H9 (cell line): ENCODE data around the gene TMEM119. TPM values are rescaled to one million over a fixed set of nuclear protein-coding genes. Genes with fewer than 3 reads are reported as not detected.

ENCODE experiments used
- DNase-seq: peaks from one replicate; pipeline ENCODE4 v3.0.0-alpha.2; 2017
- H2AFZ ChIP-seq: one replicate; pipeline ENCODE4 v1.6.1; 2013; ENCODE audit warnings: mild to moderate bottlenecking, low read length, control low read depth, moderate library complexity
- H2AK5ac ChIP-seq: 2 replicates; pipeline ENCODE4 v1.6.1; 2013; ENCODE audit warnings: low read length, control low read depth, mixed read lengths; ENCODE audit not compliant: insufficient read length
- H2BK120ac ChIP-seq: one replicate; pipeline ENCODE4 v1.6.1; 2013; ENCODE audit warnings: low read depth, mild to moderate bottlenecking, low read length, control low read depth, inconsistent platforms; ENCODE audit not compliant: poor library complexity, severe bottlenecking
- H2BK12ac ChIP-seq: 2 replicates; pipeline ENCODE4 v1.6.1; 2013; ENCODE audit warnings: low read length, control low read depth, mixed read lengths, low read depth; ENCODE audit not compliant: insufficient read length
- H2BK15ac ChIP-seq: 2 replicates; pipeline ENCODE4 v1.6.1; 2013; ENCODE audit warnings: low read depth, low read length, control low read depth
- H2BK20ac ChIP-seq: one replicate; pipeline ENCODE4 v1.6.1; 2013; ENCODE audit warnings: low read depth, mild to moderate bottlenecking, low read length, control low read depth, inconsistent platforms; ENCODE audit not compliant: poor library complexity, severe bottlenecking
- H2BK5ac ChIP-seq: 2 replicates; pipeline ENCODE4 v1.6.1; 2013; ENCODE audit warnings: low read length, control low read depth, mixed read lengths; ENCODE audit not compliant: insufficient read length
- H3K14ac ChIP-seq: 2 replicates; pipeline ENCODE4 v1.6.1; 2013; ENCODE audit warnings: low read length, control low read depth; ENCODE audit not compliant: insufficient read depth
- H3K18ac ChIP-seq: 2 replicates; pipeline ENCODE4 v1.6.1; 2013; ENCODE audit warnings: low read depth, mild to moderate bottlenecking, mixed read lengths, low read length, control low read depth; ENCODE audit not compliant: insufficient read length
- H3K23ac ChIP-seq: 2 replicates; pipeline ENCODE4 v1.6.1; 2013; ENCODE audit warnings: low read length, control low read depth, mixed read lengths, low read depth; ENCODE audit not compliant: insufficient read length
- H3K23me2 ChIP-seq: 2 replicates; pipeline ENCODE4 v1.6.1; 2013; ENCODE audit warnings: low read depth, mild to moderate bottlenecking, mixed read lengths, low read length, control low read depth; ENCODE audit not compliant: insufficient read length, poor library complexity, severe bottlenecking
- H3K27ac ChIP-seq: 2 replicates; pipeline ENCODE4 v1.5.1; 2013; ENCODE audit warnings: low read length, control low read depth, mixed read lengths, low read depth; ENCODE audit not compliant: insufficient read length
- H3K27me3 ChIP-seq: 2 replicates; pipeline ENCODE4 v1.6.1; 2013; ENCODE audit warnings: low read length, control low read depth, inconsistent platforms; ENCODE audit not compliant: insufficient read depth
- H3K4ac ChIP-seq: 2 replicates; pipeline ENCODE4 v1.6.1; 2013; ENCODE audit warnings: low read depth, mild to moderate bottlenecking, control low read depth, inconsistent platforms, low read length, moderate library complexity
- H3K4me1 ChIP-seq: 2 replicates; pipeline ENCODE4 v1.6.1; 2013; ENCODE audit warnings: low read length, control low read depth, inconsistent platforms; ENCODE audit not compliant: insufficient read depth
- H3K4me2 ChIP-seq: 2 replicates; pipeline ENCODE4 v1.6.1; 2013; ENCODE audit warnings: low read length, control low read depth, mixed read lengths; ENCODE audit not compliant: insufficient read length, insufficient read depth
- H3K56ac ChIP-seq: 2 replicates; pipeline ENCODE4 v1.6.1; 2013; ENCODE audit warnings: low read depth, mild to moderate bottlenecking, mixed read lengths, low read length, control low read depth; ENCODE audit not compliant: insufficient read length
- H3K79me1 ChIP-seq: 2 replicates; pipeline ENCODE4 v1.6.1; 2013; ENCODE audit warnings: low read depth, mild to moderate bottlenecking, moderate library complexity, low read length, control low read depth, inconsistent platforms; ENCODE audit not compliant: insufficient read depth, poor library complexity, severe bottlenecking
- H3K79me2 ChIP-seq: 2 replicates; pipeline ENCODE4 v1.6.1; 2013; ENCODE audit warnings: low read length, control low read depth, inconsistent platforms; ENCODE audit not compliant: insufficient read depth
- H3K9ac ChIP-seq: 2 replicates; pipeline ENCODE4 v1.6.1; 2013; ENCODE audit warnings: low read length, control low read depth, mixed read lengths; ENCODE audit not compliant: insufficient read length; ENCODE audit errors: extremely low read depth
- H3K9me3 ChIP-seq: one replicate; pipeline ENCODE4 v1.6.1; 2013; ENCODE audit warnings: low read depth, low read length, inconsistent platforms; ENCODE audit not compliant: control insufficient read depth
- H3T11ph ChIP-seq: one replicate; pipeline ENCODE4 v1.6.1; 2013; ENCODE audit warnings: mild to moderate bottlenecking, low read length, control low read depth, inconsistent platforms
- H4K20me1 ChIP-seq: one replicate; pipeline ENCODE4 v1.6.1; 2013; ENCODE audit not compliant: control insufficient read depth, insufficient read length, insufficient read depth
- H4K5ac ChIP-seq: 2 replicates; pipeline ENCODE4 v1.6.1; 2013; ENCODE audit warnings: low read depth, mild to moderate bottlenecking, mixed read lengths, low read length, control low read depth; ENCODE audit not compliant: insufficient read length
- H4K8ac ChIP-seq: replicated peaks from 2 replicates; pipeline ENCODE4 v1.6.1; 2013; ENCODE audit warnings: low read length, control low read depth, mixed read lengths, low read depth; ENCODE audit not compliant: insufficient read length
- H4K91ac ChIP-seq: 2 replicates; pipeline ENCODE4 v1.6.1; 2013; ENCODE audit warnings: low read depth, mild to moderate bottlenecking, moderate library complexity, mixed read lengths, low read length, control low read depth; ENCODE audit not compliant: insufficient read length
- H3K27ac Mint-ChIP-seq, 3 experiments: 2 replicates in 2 of 3; 3 replicates in 1 of 3; pipeline ENCODE4 v1.8.0; 2020 to 2021; ENCODE audit warnings: mixed read lengths in 3 of 3, mild to moderate bottlenecking in 1 of 3, moderate library complexity in 1 of 3
- H3K27me3 Mint-ChIP-seq: 2 replicates; pipeline ENCODE4 v1.8.0; 2021; ENCODE audit warnings: low read depth, mild to moderate bottlenecking, moderate library complexity, mixed read lengths
- H3K36me3 Mint-ChIP-seq, 3 experiments: 2 replicates in 2 of 3; 3 replicates in 1 of 3; pipeline ENCODE4 v1.8.0; 2020 to 2021; ENCODE audit warnings: low read depth in 3 of 3, mixed read lengths in 3 of 3; ENCODE audit not compliant: insufficient read depth in 1 of 3
- H3K4me1 Mint-ChIP-seq, 2 experiments: 2 replicates each; pipeline ENCODE4 v1.8.0; 2020; ENCODE audit warnings: mixed read lengths in 2 of 2
- H3K4me3 Mint-ChIP-seq, 2 experiments: 2 replicates in 1 of 2; 3 replicates in 1 of 2; pipeline ENCODE4 v1.8.0; 2020 to 2021; ENCODE audit warnings: mild to moderate bottlenecking in 2 of 2, mixed read lengths in 2 of 2, moderate library complexity in 1 of 2
- H3K9me3 Mint-ChIP-seq, 2 experiments: 2 replicates in 1 of 2; 3 replicates in 1 of 2; pipeline ENCODE4 v1.8.0; 2020; ENCODE audit warnings: mild to moderate bottlenecking in 2 of 2, mixed read lengths in 2 of 2, moderate library complexity in 1 of 2
- CTCF ChIP-seq: fragments of 200-600 bp; sonication (generic); conservative IDR thresholded peaks from 3 replicates; pipeline ENCODE4 v1.8.0; 2021; ENCODE audit warnings: antibody characterized with exemption, mild to moderate bottlenecking
- WGBS: extraction: QIAGEN DNeasy Blood & Tissue Kit; methylation state at CpG from one replicate; pipeline ENCODE4 v1.1.7; 2013; ENCODE audit warnings: missing lambda C conversion rate, low lambda C conversion rate, mixed read lengths; ENCODE audit not compliant: insufficient read length; ENCODE audit errors: extremely low coverage; 5-methylcytosine and 5-hydroxymethylcytosine counted together
- microRNA-seq: library from miRNA; unstranded; fragments of <30 nt; microRNA quantifications from one replicate; pipeline ENCODE4, GENCODE V29; 2020; ENCODE audit warnings: borderline microRNAs expressed
- total RNA-seq: library from RNA; stranded (reverse); gene quantifications from 2 replicates; pipeline ENCODE4 v1.2.1, GENCODE V29; 2021

The TMEM119 gene
- total RNA-seq, 1 experiment from 2014 or later = not detected

- Histone ChIP-seq H3K4ac (no peak overlapping the region), H3K79me1 (peaks cover 16% of the 10 kb centered on the region), H3K9me3 (no peaks in the 10 kb centered on the region), H3K4me1 (no peaks in the 10 kb centered on the region), H4K91ac (no peak overlapping the region), H3K27me3 (no peaks in the 10 kb centered on the region), H2BK20ac (no peak overlapping the region), H3K23ac (no peak overlapping the region), H2BK120ac (no peak overlapping the region), H3K23me2 (no peaks in the 10 kb centered on the region), H3K27ac (no peak overlapping the region), H2BK12ac (no peak overlapping the region), H3T11ph (no peak overlapping the region), H3K18ac (no peak overlapping the region), H2AK5ac (no peak overlapping the region), H4K8ac (no peak overlapping the region), H3K79me2 (peaks cover 11% of the 10 kb centered on the region; the same call in 1 of the 2 replicates), H4K20me1 (no peaks in the 10 kb centered on the region), H2BK5ac (no peak overlapping the region), H3K56ac (no peak overlapping the region), H3K9ac (no peak overlapping the region), H4K5ac (no peak overlapping the region), H2AFZ (no peak overlapping the region), H2BK15ac (no peak overlapping the region), H3K14ac (no peak overlapping the region), H3K4me2 (no peak overlapping the region)
- no CpG with 5 or more reads among the region's 4 CpGs for WGBS
- peaks cover 27 to 69% (median 64%) of the 10 kb centered on the region in 3 experiments; a peak in 6 of 7 replicates for H3K36me3 Mint-ChIP-seq
- H3K4me3 Mint-ChIP-seq = no peak overlapping the region
- H3K9me3 Mint-ChIP-seq = no peaks in the 10 kb centered on the region
- no peaks in the 10 kb centered on the region for H3K27me3 Mint-ChIP-seq
- TF ChIP-seq CTCF = no peak
- no peak for DNase-seq
- no peak overlapping the region for H3K27ac Mint-ChIP-seq
- H3K4me1 Mint-ChIP-seq = no peaks in the 10 kb centered on the region
Observed at GRCh38 chr12:108542320-108542719, 55.6 kb downstream of the TMEM119 start.

Small RNAs within 50 kb of the gene (microRNA-seq; reads per million reads assigned to microRNA genes)
- not detected for gene MIR4496

Other genes with a start within 250 kb of the TMEM119 start
- 4.6 and 5.1 TPM in 2 replicates for gene FICD, start 82.8 kb downstream of the TMEM119 start, total RNA-seq
- 80.7 and 89.4 TPM in 2 replicates for gene SART3, start 36.9 kb downstream of the TMEM119 start, total RNA-seq
- gene ISCU, start 35.5 kb downstream of the TMEM119 start, total RNA-seq = 63.9 and 64.9 TPM in 2 replicates
- gene SELPLG, start 35.8 kb upstream of the TMEM119 start, total RNA-seq = 0.09 and 0.15 TPM in 2 replicates
- gene CORO1C, start 133.4 kb upstream of the TMEM119 start, total RNA-seq = 154 and 164 TPM in 2 replicates